AML-193 (cell line): ENCODE results near the gene INSM1.

ENCODE experiments used
- DNase-seq, 2 experiments: peaks; one replicate each; lab custom pipeline; 2025; lab: John Stamatoyannopoulos, UW

Gene INSM1

GRCh38 chr20:20393207-20394120, 25.6 kb downstream of the INSM1 start:
- no peak for DNase-seq

DNA sequence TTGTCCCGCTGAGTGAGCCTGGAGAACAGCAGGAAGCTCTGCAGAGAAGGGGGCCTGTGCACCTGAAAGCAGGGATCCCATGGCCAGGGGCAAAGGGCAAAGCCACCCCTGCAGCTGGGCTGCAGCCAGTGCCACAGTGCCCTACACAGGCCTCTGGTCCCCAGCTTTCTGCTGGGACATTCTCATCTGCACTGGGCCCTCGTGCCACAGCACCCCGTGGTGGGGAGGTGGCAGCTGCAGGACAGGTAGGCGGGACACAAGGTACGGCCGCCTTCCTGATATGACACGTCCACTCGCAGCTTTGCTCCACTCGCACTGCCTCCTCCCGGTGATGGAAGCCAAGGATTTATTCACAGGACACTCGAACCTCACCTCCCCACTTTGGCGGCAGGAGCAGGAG, 27.2 kb downstream of the INSM1 start:
- DNase-seq, result no peak

DNA sequence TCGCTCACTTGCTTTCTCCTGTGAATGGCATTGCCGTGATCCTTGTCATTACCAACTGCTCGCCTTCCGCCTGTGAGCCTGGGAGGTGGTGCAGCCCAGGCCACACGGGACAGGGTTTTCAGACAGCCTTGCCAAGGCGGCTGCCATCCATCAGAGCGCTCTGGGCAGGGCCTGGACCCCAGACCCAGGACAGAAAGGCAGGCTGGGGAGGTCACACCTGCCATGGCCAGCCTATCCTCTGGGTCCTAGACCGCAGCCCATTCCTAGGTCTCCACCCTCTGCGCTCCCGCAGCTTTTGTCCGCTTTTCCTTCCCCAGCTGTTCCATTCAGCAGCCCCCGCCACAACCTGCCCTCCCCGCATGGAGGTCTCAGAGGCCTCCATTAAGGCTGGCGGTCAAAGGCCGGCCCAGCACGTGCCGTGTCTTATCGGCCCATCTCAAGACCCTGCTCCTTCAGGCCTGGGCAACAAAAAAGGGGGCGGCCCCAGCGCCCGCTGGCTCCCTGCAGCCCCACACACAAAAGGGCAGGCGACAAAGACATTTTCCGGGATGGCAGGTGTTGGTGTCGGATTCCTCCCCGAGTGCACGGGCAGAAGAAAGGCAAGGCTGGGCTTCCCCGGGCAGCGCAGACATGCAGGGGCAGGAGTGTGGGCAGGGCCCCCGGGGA, 28.1 kb downstream of the INSM1 start:
- DNase-seq, result no peak

DNA sequence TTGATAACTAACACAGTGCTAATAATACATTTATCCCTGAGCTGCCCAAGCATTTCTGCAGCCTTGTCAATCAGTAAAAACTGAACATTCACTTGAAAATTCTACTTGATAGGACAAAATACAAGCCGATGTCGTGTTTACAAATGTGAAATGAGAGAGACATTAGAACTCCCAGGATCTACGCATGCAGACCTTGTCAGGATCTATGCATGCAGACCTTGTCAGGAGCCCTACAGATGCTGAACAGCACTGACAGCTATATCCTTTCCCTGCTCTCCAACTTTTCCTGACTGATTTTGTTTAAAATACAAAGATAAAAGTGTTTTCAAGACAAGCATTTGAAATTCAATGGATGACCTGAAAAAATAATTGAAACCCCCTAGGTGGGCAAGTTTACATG, 28.9 kb downstream of the INSM1 start:
- no peak for DNase-seq

DNA sequence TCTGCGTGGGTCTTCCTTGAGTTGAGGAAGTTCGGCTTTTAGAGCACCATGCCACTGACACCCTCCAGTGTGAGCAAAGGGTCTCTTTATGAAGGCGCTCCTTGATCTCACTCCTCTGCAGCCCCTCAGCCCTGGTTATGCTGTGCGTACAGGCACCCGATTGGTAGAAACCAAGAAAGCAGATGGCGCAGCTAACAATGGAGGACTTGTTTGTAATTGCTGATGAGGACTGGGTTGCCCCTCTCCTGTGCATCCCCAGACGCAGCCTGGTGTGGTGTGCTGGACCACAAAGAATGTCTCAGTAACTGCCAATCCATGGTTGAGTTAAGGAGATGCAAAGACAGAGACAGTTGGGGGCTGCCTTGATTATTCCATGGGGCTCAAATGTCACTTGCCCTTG, 30.2 kb downstream of the INSM1 start:
- DNase-seq, result no peak

- DNase-seq, result no peak
Measured at GRCh38 chr20:20399531-20400500, 31.9 kb downstream of the INSM1 start.

DNA sequence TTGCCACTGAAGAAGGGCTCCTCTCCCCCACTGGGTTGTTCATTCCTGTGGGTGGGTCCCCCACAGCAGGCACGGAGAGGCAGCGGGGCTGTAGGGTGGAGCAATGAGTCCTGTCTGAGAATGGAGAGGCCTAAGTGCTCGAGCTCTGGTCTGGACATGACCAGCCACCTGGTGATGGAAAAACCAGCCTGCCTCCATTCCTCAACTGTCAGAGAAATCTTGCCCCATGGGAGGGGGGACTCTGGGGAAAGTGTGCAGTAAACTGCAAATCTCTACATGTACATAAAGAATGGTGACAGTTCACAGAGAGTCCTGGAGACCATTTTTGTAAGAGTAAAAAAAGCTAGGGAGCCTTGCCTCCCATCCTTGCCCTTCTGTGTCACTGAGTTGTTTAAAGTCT, 34.1 kb downstream of the INSM1 start:
- DNase-seq, result no peak

DNA sequence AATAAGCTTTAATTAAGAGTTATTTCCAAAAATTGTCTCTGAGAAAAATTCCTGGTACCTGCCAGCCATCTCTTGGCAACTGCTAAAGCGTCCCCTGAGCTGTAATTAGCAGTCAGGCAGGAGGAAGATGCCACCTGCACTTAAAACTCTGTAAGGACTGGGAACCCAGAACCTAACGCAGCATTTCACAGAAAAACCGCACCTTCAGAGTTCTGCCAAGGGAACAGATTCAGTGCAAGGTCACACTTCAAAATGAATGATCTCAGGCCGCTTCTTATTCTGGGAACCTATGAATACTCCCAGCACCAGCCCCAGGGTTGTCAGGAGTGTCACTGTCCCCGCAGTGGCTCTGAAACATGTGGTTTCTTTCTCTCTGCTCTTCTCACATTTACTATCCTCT, 36.7 kb downstream of the INSM1 start:
- no peak for DNase-seq

GRCh38 chr20:20405623-20406022, 37.7 kb downstream of the INSM1 start:
- no peak for DNase-seq

DNA sequence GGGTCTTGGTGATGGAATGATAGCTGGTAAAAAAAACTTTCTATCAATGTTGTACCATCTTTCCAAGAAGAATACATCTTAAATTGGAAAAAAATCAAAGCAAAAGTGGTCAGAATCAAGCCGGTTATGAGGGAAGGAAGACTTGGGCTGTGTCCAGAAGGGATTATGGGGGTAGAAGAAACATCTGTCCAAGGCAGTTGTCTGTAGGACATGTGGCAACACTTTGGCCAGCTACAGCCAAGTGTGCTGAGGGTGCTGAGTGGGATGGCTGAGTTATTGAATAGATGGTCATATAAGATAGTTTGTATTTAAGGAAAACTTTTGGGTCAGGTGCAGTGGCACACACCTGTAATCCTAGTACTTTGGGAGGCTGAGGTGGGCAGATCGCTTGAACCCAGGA, 38.4 kb downstream of the INSM1 start:
- DNase-seq, result no peak

DNA sequence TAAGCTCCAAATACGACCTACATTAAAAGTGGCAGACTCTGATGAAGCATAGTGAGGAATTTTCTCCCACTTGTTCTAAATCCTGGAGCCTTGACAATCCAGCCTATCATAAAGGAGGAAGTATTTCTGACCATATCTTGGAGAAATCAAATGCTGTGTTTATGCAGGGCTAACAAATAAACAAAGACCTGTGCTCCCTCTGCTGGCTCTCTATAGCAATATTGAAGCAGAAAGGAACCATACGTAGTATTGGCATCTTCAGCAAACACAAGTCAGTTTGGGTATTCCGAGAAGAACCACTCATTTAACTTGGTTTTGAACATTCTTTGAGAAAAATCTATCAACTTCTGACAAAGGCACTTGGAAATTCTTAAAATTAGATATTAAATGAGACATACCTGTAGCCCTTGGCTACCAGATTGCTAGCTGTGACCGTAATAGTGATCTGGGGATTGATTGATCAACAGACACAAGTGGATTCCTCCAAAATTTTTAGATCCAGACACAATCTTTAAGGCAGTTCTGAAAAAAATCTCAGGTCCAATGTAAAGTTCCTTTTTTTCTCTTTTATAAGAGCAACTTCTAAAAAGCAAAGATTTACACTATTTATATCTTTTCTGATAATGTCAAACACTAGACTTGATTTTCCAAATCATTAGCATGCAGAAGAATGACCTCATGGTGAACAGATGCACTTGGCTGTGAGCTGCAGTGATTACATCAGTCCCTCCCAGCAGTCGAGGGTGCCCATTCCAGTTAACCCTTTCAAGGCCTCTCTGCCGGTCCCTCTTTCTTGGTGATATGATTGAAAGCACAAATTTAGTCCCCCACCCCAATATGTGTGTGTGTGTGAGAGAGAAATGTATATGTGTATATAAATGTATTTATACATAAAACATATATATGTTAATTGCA, 40.2 kb downstream of the INSM1 start:
- DNase-seq, result no peak

- DNase-seq, result no peak
Measured at GRCh38 chr20:20409331-20409730, 41.4 kb downstream of the INSM1 start.

GRCh38 chr20:20410678-20411077, 42.8 kb downstream of the INSM1 start:
- DNase-seq, result no peak

DNA sequence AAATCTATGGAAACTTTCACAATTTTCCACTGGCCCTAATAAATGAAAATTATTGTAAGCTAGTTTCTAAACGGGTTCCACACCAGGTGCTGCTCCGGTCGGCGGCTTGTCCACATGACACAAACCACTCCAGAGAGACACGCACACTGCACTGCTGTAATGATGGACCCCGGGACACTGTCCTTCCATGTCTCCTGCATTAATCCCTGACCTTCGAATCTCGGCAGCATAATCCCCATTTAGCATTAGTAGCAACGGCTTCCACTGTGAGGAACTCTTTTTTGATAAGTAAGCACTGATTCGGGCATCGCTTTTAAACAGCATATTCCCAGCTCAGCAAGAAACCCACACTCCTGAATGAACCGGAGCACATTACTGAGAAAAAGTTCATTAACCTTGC, 43.5 kb downstream of the INSM1 start:
- DNase-seq, result no peak

GRCh38 chr20:20411836-20412235, 43.9 kb downstream of the INSM1 start:
- DNase-seq, result no peak

- no peak for DNase-seq
Measured at GRCh38 chr20:20412750-20413149, 44.8 kb downstream of the INSM1 start.

- DNase-seq, result no peak
Measured at GRCh38 chr20:20413810-20414281, 45.9 kb downstream of the INSM1 start.

DNA sequence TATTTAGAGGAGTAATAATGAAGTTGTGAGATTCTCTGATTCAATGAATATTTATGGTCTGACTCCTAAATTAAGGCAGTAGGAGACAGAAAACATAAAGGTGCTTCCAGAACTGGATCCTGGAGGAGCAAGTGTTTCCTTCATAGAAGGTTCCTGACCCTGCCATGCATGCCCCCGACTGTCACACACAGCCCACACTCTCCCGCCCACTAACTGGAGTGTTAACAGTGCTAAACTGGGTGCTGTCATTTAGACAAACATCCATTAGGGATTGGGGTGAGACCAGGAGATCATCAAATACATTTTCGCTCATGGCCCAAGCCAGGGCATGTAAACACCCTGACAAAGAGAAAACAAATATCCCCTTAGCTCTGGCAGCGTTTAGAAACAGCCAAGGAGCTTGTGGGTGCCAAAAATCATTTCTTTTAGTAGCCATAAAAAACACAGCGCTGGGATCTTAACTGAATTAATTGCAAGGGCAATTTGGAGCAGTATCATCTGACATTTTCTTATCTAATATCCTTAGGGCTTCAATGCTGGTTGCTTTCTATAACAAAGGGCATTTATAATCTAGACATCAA, 46.8 kb downstream of the INSM1 start:
- DNase-seq, result no peak

- no peak for DNase-seq
Measured at GRCh38 chr20:20415321-20415720, 47.4 kb downstream of the INSM1 start.

GRCh38 chr20:20417876-20418676, 50.2 kb downstream of the INSM1 start:
- DNase-seq, result no peak
